CD4-positive, alpha-beta memory T cell (primary cell): ENCODE data around the gene GPN2. TPM values are rescaled to one million over a fixed set of nuclear protein-coding genes. Genes with fewer than 3 reads are reported as not detected.

Experiments used
- polyA plus RNA-seq, 2 donors: library from polyadenylated mRNA; unstranded; fragments of 300-500 nt; fragmentation: Illumina TruSeq; gene quantifications; one replicate each; pipeline ENCODE4 v1.2.3, GENCODE V29; 2021
- total RNA-seq, 2 experiments: library from RNA; stranded (reverse); gene quantifications; one replicate each; pipeline ENCODE4 v1.2.3, GENCODE V29; 2021

GPN2 gene
- total and polyA plus RNA-seq, 4 experiments from 2014 or later: 15.3 to 38.0 (median 27.9) TPM

Other genes with a start within 250 kb of the GPN2 start
- gene ARID1A, start 194.3 kb downstream of the GPN2 start, total RNA-seq: 100 to 1,000 TPM; 112 to 127 TPM
- 10 to 100 TPM in 1 of 2 donors, 1 to 10 TPM in 1; 4.2 to 30.4 TPM for gene ARID1A, start 194.3 kb downstream of the GPN2 start, polyA plus RNA-seq
- gene PIGV, start 102.3 kb downstream of the GPN2 start, total RNA-seq: 10 to 100 TPM; 17.7 to 18.2 TPM
- gene PIGV, start 102.3 kb downstream of the GPN2 start, polyA plus RNA-seq: 10 to 100 TPM in 1 of 2 donors, 1 to 10 TPM in 1; 7.9 to 13.2 TPM
- gene ZDHHC18, start 63.6 kb downstream of the GPN2 start, total RNA-seq: 10 to 100 TPM; 54.9 to 56.4 TPM
- gene ZDHHC18, start 63.6 kb downstream of the GPN2 start, polyA plus RNA-seq: 10 to 100 TPM in 1 of 2 donors, 1 to 10 TPM in 1; 6.2 to 18.1 TPM
- under 1 TPM; 0.76 to 0.83 TPM for gene SFN, start 27.1 kb downstream of the GPN2 start, total RNA-seq
- not detected for gene SFN, start 27.1 kb downstream of the GPN2 start, polyA plus RNA-seq
- 10 to 100 TPM; 25.0 to 26.7 TPM for gene GPATCH3, start 10.2 kb upstream of the GPN2 start, total RNA-seq
- 10 to 100 TPM; 11.4 to 13.4 TPM for gene GPATCH3, start 10.2 kb upstream of the GPN2 start, polyA plus RNA-seq
- not detected for gene NR0B2, start 23.7 kb upstream of the GPN2 start, total RNA-seq
- not detected for gene NR0B2, start 23.7 kb upstream of the GPN2 start, polyA plus RNA-seq
- 10 to 100 TPM; 42.0 to 43.0 TPM for gene NUDC, start 31.5 kb upstream of the GPN2 start, total RNA-seq
- 10 to 100 TPM; 83.6 to 98.2 TPM for gene NUDC, start 31.5 kb upstream of the GPN2 start, polyA plus RNA-seq
- 1 to 10 TPM; 2.2 to 2.6 TPM for gene KDF1, start 70.2 kb upstream of the GPN2 start, total RNA-seq
- 1 to 10 TPM; 4.4 to 4.6 TPM for gene KDF1, start 70.2 kb upstream of the GPN2 start, polyA plus RNA-seq
- not detected for gene TRNP1, start 103.4 kb upstream of the GPN2 start, total RNA-seq
- gene TRNP1, start 103.4 kb upstream of the GPN2 start, polyA plus RNA-seq: not detected
- not detected for gene TENT5B, start 122.6 kb upstream of the GPN2 start, total RNA-seq
- not detected for gene TENT5B, start 122.6 kb upstream of the GPN2 start, polyA plus RNA-seq